Fibroblast of the conjunctiva (primary cell): ENCODE data around the gene ANKRD42.
A peak's percentile ranks its signal among the peaks of the same experiment; 100 is the strongest.

Source experiments
- DNase-seq: peaks from one replicate; pipeline ENCODE4 v3.0.0-alpha.2; 2010; ENCODE audit warnings: low read depth

The ANKRD42 gene

DNA sequence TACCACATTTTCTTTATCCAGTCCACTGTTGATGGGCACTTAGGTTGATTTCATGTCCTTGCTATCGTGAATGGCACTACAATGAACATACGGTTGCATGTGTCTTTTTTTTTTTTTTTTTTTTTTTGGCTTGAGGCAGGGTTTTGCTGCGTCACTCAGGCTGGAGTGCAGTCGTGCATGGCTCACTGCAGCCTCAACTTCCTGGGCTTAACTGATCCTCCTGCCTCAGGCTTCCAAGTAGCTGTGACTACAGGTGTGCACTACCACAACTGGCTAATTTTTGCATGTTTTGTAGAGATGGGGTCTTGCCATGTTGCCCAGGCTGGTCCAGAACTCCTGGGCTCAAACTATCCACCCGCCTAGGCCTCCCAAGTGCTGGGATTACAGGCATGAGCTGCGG, 94.1 kb downstream of the ANKRD42 start:
- DNase-seq = no peak

DNA sequence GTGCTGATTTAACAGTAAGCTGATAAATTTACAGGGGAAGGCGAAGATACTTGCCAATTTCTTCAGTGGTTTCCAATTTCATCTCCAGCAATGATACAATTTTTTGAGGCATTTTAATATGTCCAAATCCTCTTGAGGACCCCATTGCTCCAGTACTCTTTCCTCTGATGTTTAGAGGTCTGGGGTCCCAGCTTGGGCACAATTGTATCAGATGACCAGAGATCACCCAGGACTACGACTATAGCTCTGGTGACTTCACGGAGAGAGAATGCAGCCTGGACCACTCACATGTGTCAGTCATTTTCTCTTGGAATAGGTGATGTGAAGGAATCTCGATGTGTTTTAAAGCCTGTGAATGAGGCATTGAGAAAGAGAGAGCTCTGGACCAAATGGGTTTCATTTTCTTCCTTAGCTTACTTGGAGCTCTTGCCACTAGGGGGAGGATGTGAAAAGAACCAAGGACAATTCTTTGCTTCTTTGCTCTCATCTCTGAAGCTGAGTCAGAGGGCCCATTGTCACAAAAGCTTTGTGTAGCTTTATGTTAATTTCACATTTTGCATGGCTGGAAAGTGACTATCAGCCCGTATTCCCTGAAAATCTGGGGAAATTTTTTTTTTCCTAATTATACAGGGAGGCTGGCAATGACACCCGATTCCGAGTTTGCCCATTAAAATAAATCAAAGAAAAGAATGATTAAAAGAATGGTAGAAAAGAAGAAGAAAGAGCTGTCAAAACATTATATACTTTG, 99.4 kb downstream of the ANKRD42 start:
- DNase-seq = peak; percentile 51

DNA sequence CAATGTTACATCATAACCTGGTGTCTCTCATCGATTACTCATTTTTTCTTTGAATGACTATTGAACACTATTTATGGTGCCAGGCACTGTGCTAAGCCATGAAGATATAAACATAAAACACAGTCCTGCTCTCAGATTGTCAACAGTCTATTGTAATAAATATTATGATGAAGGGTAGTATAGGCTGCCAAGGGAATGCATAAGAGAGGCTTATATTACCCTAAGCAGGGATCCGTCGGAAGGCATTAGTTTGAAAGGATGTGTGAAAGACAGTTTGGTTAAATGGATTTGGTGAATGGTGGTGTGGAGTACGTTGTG, 99.9 kb downstream of the ANKRD42 start:
- DNase-seq = no peak

DNA sequence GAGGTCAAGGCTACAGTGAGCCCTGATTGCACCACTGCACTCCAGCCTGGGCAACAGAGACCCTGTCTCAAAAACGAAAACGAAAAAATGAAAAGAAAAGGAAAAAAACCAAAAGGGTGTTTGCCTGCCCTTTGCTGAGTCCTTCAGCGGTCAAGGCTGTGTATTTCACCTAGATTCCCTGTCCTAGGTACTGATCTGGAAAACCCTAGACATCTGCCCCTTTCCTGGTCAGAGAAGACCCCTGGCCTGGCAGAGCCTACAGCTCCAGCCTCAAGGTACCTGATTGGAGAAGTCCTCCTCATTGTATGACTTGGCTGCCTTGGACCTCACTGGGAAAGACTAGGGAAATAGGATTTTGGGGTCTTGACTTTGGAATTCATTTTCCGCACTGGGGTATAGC, 100.7 kb downstream of the ANKRD42 start:
- no peak for DNase-seq
